ENCODE measurements around the gene CCDC167. TPM values are rescaled to one million over a fixed set of nuclear protein-coding genes. Genes with fewer than 3 reads are reported as not detected.

CCDC167 gene
- total RNA-seq, 2 experiments from 2014 or later = 81.4 to 138 TPM

GRCh38 chr6:37548067-37548674 lies 48.5 kb upstream of the CCDC167 start:
- Histone ChIP-seq H3K4me1 (ENCODE audit: insufficient read depth, low read length, poor library complexity, severe bottlenecking) (peaks cover 54% of the 10 kb centered on the region), H3K36me3 (ENCODE audit: insufficient read depth, low read length) (no peaks in the 10 kb centered on the region), H2AFZ (ENCODE audit: low read length) (peak overlapping the region; percentile 75), H3K27ac (ENCODE audit: low read depth, low read length, poor library complexity, severe bottlenecking) (peak overlapping the region; percentile 49), H3K9me2 (ENCODE audit: insufficient read depth, low read length) (no peaks in the 10 kb centered on the region), H3K4me2 (ENCODE audit: low read length) (peak overlapping the region; percentile 60), H3K4me3 (ENCODE audit: low read depth, low read length, poor library complexity, severe bottlenecking) (no peak overlapping the region), H3K9me3 (ENCODE audit: low read length) (no peaks in the 10 kb centered on the region), H3K79me2 (ENCODE audit: insufficient read depth, low read depth, low read length) (no peaks in the 10 kb centered on the region), H4K20me1 (ENCODE audit: insufficient read depth, low read length) (no peaks in the 10 kb centered on the region)
- POLR2A ChIA-PET = interaction anchor here (0.6 to 2.3 kb wide), 2 partner anchors 140 to 533 kb away, joined by 3 to 4 read pairs; no protein-coding TSS in a partner anchor
- no peak for DNase-seq (ENCODE audit: low spot score)
- intact Hi-C loops (cut with micrococcal nuclease; ENCODE audit: unreplicated experiment) = loop anchor here (5.0 kb wide), 1 partner anchor 51 kb away; the partner anchor contains the start of gene CCDC167
- BruUV-seq (replicated peaks) = no TSS peak
- TF ChIP-seq CTCF (conservative IDR thresholded peaks at IDR 0.05; ENCODE audit: low read length) = no peak
- no peak for TF ChIP-seq EZH2phosphoT487 (IDR thresholded peaks at IDR 0.05; ENCODE audit: borderline replicate concordance, low read depth, low read length)
- CTCF ChIA-PET (ENCODE audit: unreplicated experiment) = interaction anchor here (0.9 kb wide), 1 partner anchor 40 kb away, joined by 3 read pairs; no protein-coding TSS in a partner anchor

DNA sequence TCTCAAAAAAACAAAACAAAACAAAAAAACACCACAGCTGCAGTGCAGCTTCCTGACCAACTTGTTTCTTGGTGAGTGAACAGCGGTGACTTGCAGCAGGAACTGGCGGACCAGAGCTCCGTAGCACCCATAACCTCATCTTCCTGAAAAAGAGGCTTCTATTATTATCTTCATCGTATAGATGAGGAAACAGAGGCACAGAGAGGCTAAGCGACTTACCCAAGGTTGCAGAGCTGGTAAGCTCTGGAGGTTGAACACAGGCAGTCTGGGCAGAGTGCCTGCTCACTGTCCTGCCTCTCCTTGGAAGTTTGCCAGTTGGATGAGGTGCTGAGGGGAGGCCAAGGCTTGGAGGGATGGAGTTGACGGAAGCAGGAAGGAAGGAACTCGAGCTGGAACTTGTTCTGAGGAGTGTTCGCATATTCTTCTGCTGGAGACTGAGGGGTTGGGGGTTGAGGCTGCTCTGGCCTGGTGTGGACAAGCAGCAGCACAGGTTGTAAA lies 47.9 kb upstream of the CCDC167 start:
- Histone ChIP-seq H2AFZ (ENCODE audit: low read length) (peak overlapping the region; percentile 75), H3K36me3 (ENCODE audit: insufficient read depth, low read length) (no peaks in the 10 kb centered on the region), H3K27ac (ENCODE audit: low read depth, low read length, poor library complexity, severe bottlenecking) (peak overlapping the region; percentile 49), H3K4me3 (ENCODE audit: low read depth, low read length, poor library complexity, severe bottlenecking) (no peak overlapping the region), H3K79me2 (ENCODE audit: insufficient read depth, low read depth, low read length) (no peaks in the 10 kb centered on the region), H3K9me2 (ENCODE audit: insufficient read depth, low read length) (no peaks in the 10 kb centered on the region), H3K4me2 (ENCODE audit: low read length) (peak overlapping the region; percentile 60), H4K20me1 (ENCODE audit: insufficient read depth, low read length) (no peaks in the 10 kb centered on the region), H3K9me3 (ENCODE audit: low read length) (no peaks in the 10 kb centered on the region), H3K4me1 (ENCODE audit: insufficient read depth, low read length, poor library complexity, severe bottlenecking) (peaks cover 50% of the 10 kb centered on the region)
- DNase-seq (ENCODE audit: low spot score) = peak; percentile 76
- no peak for TF ChIP-seq CTCF (conservative IDR thresholded peaks at IDR 0.05; ENCODE audit: low read length)
- TF ChIP-seq EZH2phosphoT487 (IDR thresholded peaks at IDR 0.05; ENCODE audit: borderline replicate concordance, low read depth, low read length) = no peak
- intact Hi-C loops (cut with micrococcal nuclease; ENCODE audit: unreplicated experiment) = loop anchor here (5.0 kb wide), 1 partner anchor 50 kb away; the partner anchor contains the start of gene CCDC167
- no TSS peak for BruUV-seq (replicated peaks)
- CTCF ChIA-PET (ENCODE audit: unreplicated experiment) = interaction anchor here (0.9 to 1.1 kb wide), 3 partner anchors 9 to 40 kb away, joined by 3 read pairs; no protein-coding TSS in a partner anchor
- POLR2A ChIA-PET = interaction anchor here (0.6 to 2.3 kb wide), 3 partner anchors 13 to 533 kb away, joined by 3 to 4 read pairs (median 3); no protein-coding TSS in a partner anchor

Data from OCI-LY7 (cell line).